Measurements from ENCODE around the gene SCAMP2.

SCAMP2 gene

GRCh38 chr15:74840851-74841775 is 32.1 kb downstream of the SCAMP2 start:
- peaks cover 56% of the 10 kb centered on the region for H3K4me1 Mint-ChIP-seq
- H3K9me3 Mint-ChIP-seq, result no peaks in the 10 kb centered on the region
- peak overlapping the region; percentile 31 for H3K27ac Mint-ChIP-seq
- H3K4me3 Mint-ChIP-seq, result no peak overlapping the region
- no peak for ATAC-seq
- H3K36me3 Mint-ChIP-seq, result peaks cover 26% of the 10 kb centered on the region
- H3K27me3 Mint-ChIP-seq, result no peaks in the 10 kb centered on the region

- H3K4me1 Mint-ChIP-seq, result peaks cover 55% of the 10 kb centered on the region
- no peak for ATAC-seq
- H3K9me3 Mint-ChIP-seq, result no peaks in the 10 kb centered on the region
- no peaks in the 10 kb centered on the region for H3K27me3 Mint-ChIP-seq
- no peak overlapping the region for H3K27ac Mint-ChIP-seq
- no peak overlapping the region for H3K4me3 Mint-ChIP-seq
- peaks cover 36% of the 10 kb centered on the region for H3K36me3 Mint-ChIP-seq
These were observed 33.4 kb downstream of the SCAMP2 start for GRCh38 chr15:74839526-74840395.

GRCh38 chr15:74838746-74839525 is 34.2 kb downstream of the SCAMP2 start:
- Mint-ChIP-seq H3K27me3 (no peaks in the 10 kb centered on the region), H3K27ac (no peak overlapping the region), H3K4me1 (peaks cover 47% of the 10 kb centered on the region), H3K9me3 (no peaks in the 10 kb centered on the region), H3K36me3 (peaks cover 36% of the 10 kb centered on the region), H3K4me3 (no peak overlapping the region)
- no peak for ATAC-seq

- Mint-ChIP-seq H3K27ac (no peak overlapping the region), H3K36me3 (peaks cover 36% of the 10 kb centered on the region), H3K4me3 (no peak overlapping the region), H3K4me1 (peaks cover 39% of the 10 kb centered on the region), H3K27me3 (no peaks in the 10 kb centered on the region), H3K9me3 (no peaks in the 10 kb centered on the region)
- ATAC-seq, result no peak
These were observed 35.0 kb downstream of the SCAMP2 start for GRCh38 chr15:74838137-74838516.

GRCh38 chr15:74837482-74838136 is 35.6 kb downstream of the SCAMP2 start:
- ATAC-seq, result no peak
- H3K4me3 Mint-ChIP-seq, result no peak overlapping the region
- no peaks in the 10 kb centered on the region for H3K27me3 Mint-ChIP-seq
- peaks cover 40% of the 10 kb centered on the region for H3K4me1 Mint-ChIP-seq
- peaks cover 36% of the 10 kb centered on the region for H3K36me3 Mint-ChIP-seq
- H3K9me3 Mint-ChIP-seq, result no peaks in the 10 kb centered on the region
- no peak overlapping the region for H3K27ac Mint-ChIP-seq

- Mint-ChIP-seq H3K27ac (no peak overlapping the region), H3K9me3 (no peaks in the 10 kb centered on the region), H3K4me1 (peaks cover 33% of the 10 kb centered on the region), H3K4me3 (no peak overlapping the region), H3K27me3 (no peaks in the 10 kb centered on the region), H3K36me3 (peaks cover 36% of the 10 kb centered on the region)
- no peak for ATAC-seq
These were observed 36.3 kb downstream of the SCAMP2 start for GRCh38 chr15:74836846-74837245.

GRCh38 chr15:74835312-74835823 is 37.8 kb downstream of the SCAMP2 start:
- H3K4me3 Mint-ChIP-seq, result no peak overlapping the region
- H3K27me3 Mint-ChIP-seq, result no peaks in the 10 kb centered on the region
- no peak for ATAC-seq
- H3K27ac Mint-ChIP-seq, result no peak overlapping the region
- peaks cover 25% of the 10 kb centered on the region for H3K4me1 Mint-ChIP-seq
- no peaks in the 10 kb centered on the region for H3K9me3 Mint-ChIP-seq
- peaks cover 32% of the 10 kb centered on the region for H3K36me3 Mint-ChIP-seq

- Mint-ChIP-seq H3K36me3 (peaks cover 26% of the 10 kb centered on the region), H3K9me3 (no peaks in the 10 kb centered on the region)
These were observed 39.6 kb downstream of the SCAMP2 start for GRCh38 chr15:74833376-74834107.

GRCh38 chr15:74832826-74833225 is 40.3 kb downstream of the SCAMP2 start:
- peaks cover 12% of the 10 kb centered on the region for H3K27me3 Mint-ChIP-seq
- peaks cover 26% of the 10 kb centered on the region for H3K36me3 Mint-ChIP-seq
- H3K4me3 Mint-ChIP-seq, result no peak overlapping the region
- peaks cover 18% of the 10 kb centered on the region for H3K4me1 Mint-ChIP-seq
- no peak for ATAC-seq
- H3K27ac Mint-ChIP-seq, result peak overlapping the region; percentile 9
- no peaks in the 10 kb centered on the region for H3K9me3 Mint-ChIP-seq

More at GRCh38 chr15:74833376-74834107, 39.6 kb downstream of the SCAMP2 start:
- Mint-ChIP-seq H3K27ac (peak overlapping the region; percentile 9), H3K27me3 (peaks cover 4% of the 10 kb centered on the region), H3K4me3 (no peak overlapping the region), H3K4me1 (peaks cover 18% of the 10 kb centered on the region)
- ATAC-seq, result peak; percentile 36

- no peak for ATAC-seq
- H3K27me3 Mint-ChIP-seq, result peaks cover 19% of the 10 kb centered on the region
- H3K9me3 Mint-ChIP-seq, result no peaks in the 10 kb centered on the region
- no peak overlapping the region for H3K27ac Mint-ChIP-seq
- H3K36me3 Mint-ChIP-seq, result peaks cover 19% of the 10 kb centered on the region
- H3K4me3 Mint-ChIP-seq, result no peak overlapping the region
- peaks cover 18% of the 10 kb centered on the region for H3K4me1 Mint-ChIP-seq
These were observed 41.2 kb downstream of the SCAMP2 start for GRCh38 chr15:74831813-74832495.

GRCh38 chr15:74830868-74831267 is 42.3 kb downstream of the SCAMP2 start:
- no peak for ATAC-seq
- peaks cover 23% of the 10 kb centered on the region for H3K4me1 Mint-ChIP-seq
- H3K4me3 Mint-ChIP-seq, result no peak overlapping the region
- no peak overlapping the region for H3K27ac Mint-ChIP-seq
- H3K27me3 Mint-ChIP-seq, result peaks cover 30% of the 10 kb centered on the region
- no peaks in the 10 kb centered on the region for H3K9me3 Mint-ChIP-seq
- H3K36me3 Mint-ChIP-seq, result peaks cover 9% of the 10 kb centered on the region

GRCh38 chr15:74829991-74830390 is 43.2 kb downstream of the SCAMP2 start:
- Mint-ChIP-seq H3K27ac (no peak overlapping the region), H3K27me3 (peaks cover 36% of the 10 kb centered on the region)

GRCh38 chr15:74829486-74829885 is 43.7 kb downstream of the SCAMP2 start:
- Mint-ChIP-seq H3K27ac (no peak overlapping the region), H3K4me1 (peaks cover 11% of the 10 kb centered on the region), H3K4me3 (no peak overlapping the region), H3K27me3 (peaks cover 36% of the 10 kb centered on the region), H3K36me3 (no peaks in the 10 kb centered on the region), H3K9me3 (no peaks in the 10 kb centered on the region)
- ATAC-seq, result no peak

More at GRCh38 chr15:74829991-74830390, 43.2 kb downstream of the SCAMP2 start:
- H3K9me3 Mint-ChIP-seq, result no peaks in the 10 kb centered on the region
- no peak for ATAC-seq
- H3K4me1 Mint-ChIP-seq, result peaks cover 14% of the 10 kb centered on the region
- peaks cover 2% of the 10 kb centered on the region for H3K36me3 Mint-ChIP-seq
- H3K4me3 Mint-ChIP-seq, result no peak overlapping the region
